HepG2 (cell line): Measurements from ENCODE around the gene IFIH1. TPM values are rescaled to one million over a fixed set of nuclear protein-coding genes. Genes with fewer than 3 reads are reported as not detected.
A peak's percentile ranks its signal among the peaks of the same experiment; 100 is the strongest.

ENCODE experiments used
- AGO1 ChIP-seq: fragments of 200-400 bp; formaldehyde crosslinking; IDR thresholded peaks from 2 replicates; pipeline ENCODE4 v1.6.1; 2017; ENCODE audit warnings: mild to moderate bottlenecking, low read depth, low read length, moderate library complexity; ENCODE audit not compliant: poor library complexity, severe bottlenecking
- ARNTL ChIP-seq: sonication (generic); formaldehyde crosslinking; IDR thresholded peaks from 2 replicates; pipeline ENCODE4 v1.4.0; 2020; ENCODE audit warnings: mild to moderate bottlenecking, missing genetic modification reagents
- ETV5 ChIP-seq: IDR thresholded peaks from 2 replicates; pipeline ENCODE4 v1.6.1; 2018; ENCODE audit warnings: missing biosample characterization, missing genetic modification reagents, inconsistent platforms, borderline replicate concordance
- IRF9 ChIP-seq: sonication (generic); formaldehyde crosslinking; IDR thresholded peaks from 2 replicates; pipeline ENCODE4 v1.8.0; 2022; ENCODE audit warnings: missing genetic modification reagents, mild to moderate bottlenecking, borderline replicate concordance
- MATR3 ChIP-seq: sonication (generic); formaldehyde crosslinking; IDR thresholded peaks from 2 replicates; pipeline ENCODE4 v1.4.0; 2020; ENCODE audit warnings: missing genetic modification reagents
- MTA1 ChIP-seq: sonication (generic); formaldehyde crosslinking; IDR thresholded peaks from 2 replicates; pipeline ENCODE4 v1.4.0; 2020; ENCODE audit warnings: missing genetic modification reagents, mild to moderate bottlenecking, borderline replicate concordance
- PHF20 ChIP-seq: sonication (generic); formaldehyde crosslinking; IDR thresholded peaks from 2 replicates; pipeline ENCODE4 v1.5.0; 2020; ENCODE audit warnings: mild to moderate bottlenecking, missing genetic modification reagents
- RFX5 ChIP-seq: IDR thresholded peaks from 2 replicates; pipeline ENCODE4 v1.6.1; 2011; ENCODE audit warnings: low read depth, low read length, improper control_type of control experiment
- RFXANK ChIP-seq: IDR thresholded peaks from 2 replicates; pipeline ENCODE4 v1.6.1; 2016
- SNAI1 ChIP-seq: sonication (generic); formaldehyde crosslinking; IDR thresholded peaks from 2 replicates; pipeline ENCODE4 v1.5.0; 2020; ENCODE audit warnings: mild to moderate bottlenecking, missing genetic modification reagents, borderline replicate concordance
- SP2 ChIP-seq: sonication (generic); formaldehyde crosslinking; IDR thresholded peaks from 2 replicates; pipeline ENCODE4 v1.5.1; 2020; ENCODE audit warnings: mild to moderate bottlenecking, missing genetic modification reagents
- TCF7 ChIP-seq: sonication (generic); IDR thresholded peaks from 2 replicates; pipeline ENCODE4 v1.6.1; 2016; ENCODE audit warnings: antibody characterized with exemption, low read depth
- TRIM24 ChIP-seq: sonication (generic); formaldehyde crosslinking; IDR thresholded peaks from 2 replicates; pipeline ENCODE4 v1.8.0; 2022; ENCODE audit warnings: mild to moderate bottlenecking, missing genetic modification reagents
- ZKSCAN8 ChIP-seq: IDR thresholded peaks from 2 replicates; pipeline ENCODE4 v1.6.1; 2016; ENCODE audit warnings: borderline replicate concordance, missing genetic modification reagents, missing compliant biosample characterization
- ZNF274 ChIP-seq: sonication (generic); formaldehyde crosslinking; IDR thresholded peaks from 2 replicates; pipeline ENCODE4 v1.5.1; 2020; ENCODE audit warnings: mild to moderate bottlenecking, missing genetic modification reagents
- ZNF329 ChIP-seq: sonication (generic); formaldehyde crosslinking; IDR thresholded peaks from 2 replicates; pipeline ENCODE4 v1.9.0; 2021; ENCODE audit warnings: low read depth, mild to moderate bottlenecking, missing genetic modification reagents
- ZNF496 ChIP-seq: sonication (generic); formaldehyde crosslinking; IDR thresholded peaks from 2 replicates; pipeline ENCODE4 v1.8.1; 2023; ENCODE audit warnings: mild to moderate bottlenecking, moderate library complexity, missing genetic modification reagents; ENCODE audit not compliant: insufficient replicate concordance
- ZNF607 ChIP-seq: sonication (generic); formaldehyde crosslinking; IDR thresholded peaks from 2 replicates; pipeline ENCODE4 v1.5.1; 2020; ENCODE audit warnings: missing genetic modification reagents, mild to moderate bottlenecking, borderline replicate concordance
- ZNF800 ChIP-seq: sonication (generic); formaldehyde crosslinking; IDR thresholded peaks from 2 replicates; pipeline ENCODE4 v1.4.0; 2020; ENCODE audit warnings: missing genetic modification reagents
- polyA plus RNA-seq, 8 experiments: library from polyadenylated mRNA; depleted of rRNA in 3 of 8; stranded (reverse) in 7 of 8; unstranded in 1 of 8; fragments of >200 nt; fragmentation: Illumina TruSeq in 4 of 8; extraction: Trizol in 4 of 8; gene quantifications; 2 replicates each; pipeline versions ENCODE4 v1.2.1 to v1.2.3, GENCODE V29; 2011 to 2016; ENCODE audit warnings: low read depth in 4 of 8, missing spikeins in 1 of 8, mixed read lengths in 1 of 8; ENCODE audit not compliant: insufficient read depth in 1 of 8
- total RNA-seq, 5 experiments: library from RNA; depleted of rRNA; stranded (reverse); fragments of >200 nt; fragmentation: Illumina TruSeq; extraction: Trizol; gene quantifications; 2 replicates each; pipeline ENCODE4 v1.2.3, GENCODE V29; 2016; ENCODE audit warnings: low read depth in 1 of 5
- TF ChIP-seq, protein P1 (sequence below): sonication (generic); formaldehyde crosslinking; IDR thresholded peaks from 2 replicates; pipeline ENCODE4 v1.5.1; 2020; ENCODE audit warnings: missing genetic modification reagents, mild to moderate bottlenecking, borderline replicate concordance
- TF ChIP-seq, protein P2 (sequence below): IDR thresholded peaks from 2 replicates; pipeline ENCODE4 v1.6.1; 2016; ENCODE audit warnings: missing compliant biosample characterization, missing genetic modification reagents, borderline replicate concordance
- TF ChIP-seq, protein P3 (sequence below): sonication (generic); formaldehyde crosslinking; IDR thresholded peaks from 2 replicates; pipeline ENCODE4 v1.4.0; 2020; ENCODE audit warnings: mild to moderate bottlenecking, missing genetic modification reagents

IFIH1 gene
- total and polyA plus RNA-seq, 2 of the 13 experiments (the other 11 are each of a cell fraction or from before 2014, with no cell fraction given), result 1.5 to 11.5 TPM

DNA sequence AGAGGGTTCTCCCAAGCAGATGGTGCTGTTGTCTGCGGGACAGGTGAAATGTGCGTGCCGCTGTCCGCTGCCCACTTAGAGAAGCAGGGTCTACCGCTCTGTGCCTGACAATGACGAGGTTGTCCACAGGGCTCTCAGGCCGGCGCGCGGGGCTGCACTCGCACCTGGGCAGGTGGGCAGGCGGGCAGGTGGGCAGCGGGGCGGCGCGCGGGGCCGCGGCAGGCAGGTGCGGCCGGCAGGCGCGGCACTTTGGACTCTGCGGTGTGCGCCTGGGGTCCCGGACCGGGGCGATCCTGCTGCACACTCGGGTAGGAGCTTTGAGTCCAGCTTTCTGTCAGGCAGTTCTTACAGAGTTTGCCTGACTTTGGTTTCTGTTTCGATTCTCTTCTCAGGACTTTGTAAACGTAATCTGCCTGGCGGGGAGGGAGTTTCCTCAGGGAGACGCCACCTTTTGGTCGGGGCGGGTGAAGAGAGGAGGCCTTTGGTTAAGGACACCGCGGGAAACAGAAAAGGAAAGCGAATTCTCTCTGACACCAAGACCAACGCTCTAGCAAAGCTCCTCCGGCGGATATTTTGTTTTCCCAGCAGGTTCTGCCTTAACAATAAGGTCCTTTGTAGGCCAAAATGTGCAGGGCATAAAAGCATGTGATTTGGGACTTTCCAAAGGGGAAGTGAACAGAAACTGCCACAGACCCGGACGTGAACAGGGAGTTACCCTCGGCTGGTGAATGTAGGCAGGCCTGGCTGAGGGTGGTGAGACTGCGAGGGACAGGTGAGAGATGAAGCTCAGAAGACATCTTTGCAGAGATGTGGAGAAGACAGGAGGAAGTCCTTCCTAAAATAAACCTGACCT, at the start of gene IFIH1 (continued):
- peak; percentile 62; the same call in 1 of the 2 replicates for TF ChIP-seq ZNF329 (CRISPR knock-in tag)
- TF ChIP-seq ETV5, result peak; percentile 7
- TF ChIP-seq RFXANK, result peak; percentile 50; the same call in 1 of the 2 replicates
- no peak for TF ChIP-seq TRIM24
- peak; percentile 48 for TF ChIP-seq PHF20 (CRISPR knock-in tag)
- TF ChIP-seq, protein P1, sequence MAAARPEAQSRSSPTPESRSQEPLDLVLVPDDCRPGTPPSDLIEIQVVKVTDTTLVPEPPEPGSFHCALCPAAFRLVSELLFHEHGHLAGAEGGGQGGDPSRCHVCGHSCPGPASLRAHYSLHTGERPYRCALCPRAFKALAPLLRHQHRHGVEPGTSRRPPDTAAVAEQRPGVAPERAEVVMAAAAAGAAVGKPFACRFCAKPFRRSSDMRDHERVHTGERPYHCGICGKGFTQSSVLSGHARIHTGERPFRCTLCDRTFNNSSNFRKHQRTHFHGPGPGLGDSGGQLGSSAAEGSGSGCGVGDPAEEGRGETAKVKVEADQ (CRISPR knock-in tag), result peak; percentile 41; the same call in 1 of the 2 replicates
- peak; percentile 45; the same call in 1 of the 2 replicates for TF ChIP-seq ZNF274
- TF ChIP-seq ZNF496 (CRISPR knock-in tag), result no peak
- no peak for TF ChIP-seq ZNF607
- TF ChIP-seq, protein P2, sequence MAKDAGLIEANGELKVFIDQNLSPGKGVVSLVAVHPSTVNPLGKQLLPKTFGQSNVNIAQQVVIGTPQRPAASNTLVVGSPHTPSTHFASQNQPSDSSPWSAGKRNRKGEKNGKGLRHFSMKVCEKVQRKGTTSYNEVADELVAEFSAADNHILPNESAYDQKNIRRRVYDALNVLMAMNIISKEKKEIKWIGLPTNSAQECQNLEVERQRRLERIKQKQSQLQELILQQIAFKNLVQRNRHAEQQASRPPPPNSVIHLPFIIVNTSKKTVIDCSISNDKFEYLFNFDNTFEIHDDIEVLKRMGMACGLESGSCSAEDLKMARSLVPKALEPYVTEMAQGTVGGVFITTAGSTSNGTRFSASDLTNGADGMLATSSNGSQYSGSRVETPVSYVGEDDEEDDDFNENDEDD (CRISPR knock-in tag), result peak; percentile 51; the same call in 1 of the 2 replicates
- no peak for TF ChIP-seq AGO1
- no peak for TF ChIP-seq RFX5
- peak; percentile 47; the same call in 1 of the 2 replicates for TF ChIP-seq ARNTL (CRISPR knock-in tag)
- TF ChIP-seq SP2 (CRISPR knock-in tag), result no peak
- TF ChIP-seq MTA1 (CRISPR knock-in tag), result no peak
- no peak for TF ChIP-seq ZKSCAN8
- no peak for TF ChIP-seq TCF7
- TF ChIP-seq ZNF800, result no peak
- TF ChIP-seq MATR3 (CRISPR knock-in tag), result no peak
- TF ChIP-seq, protein P3, sequence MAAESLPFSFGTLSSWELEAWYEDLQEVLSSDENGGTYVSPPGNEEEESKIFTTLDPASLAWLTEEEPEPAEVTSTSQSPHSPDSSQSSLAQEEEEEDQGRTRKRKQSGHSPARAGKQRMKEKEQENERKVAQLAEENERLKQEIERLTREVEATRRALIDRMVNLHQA (CRISPR knock-in tag), result no peak; the same call in 1 of the 2 replicates
- no peak for TF ChIP-seq SNAI1 (CRISPR knock-in tag)
- TF ChIP-seq IRF9 (CRISPR knock-in tag), result no peak
